ENCODE data around the gene ART3. TPM values are rescaled to one million over a fixed set of nuclear protein-coding genes. Genes with fewer than 3 reads are reported as not detected.

ART3 gene
- polyA plus RNA-seq, 2 of the 4 experiments (the other 2 are of a cell fraction), result not detected

DNA sequence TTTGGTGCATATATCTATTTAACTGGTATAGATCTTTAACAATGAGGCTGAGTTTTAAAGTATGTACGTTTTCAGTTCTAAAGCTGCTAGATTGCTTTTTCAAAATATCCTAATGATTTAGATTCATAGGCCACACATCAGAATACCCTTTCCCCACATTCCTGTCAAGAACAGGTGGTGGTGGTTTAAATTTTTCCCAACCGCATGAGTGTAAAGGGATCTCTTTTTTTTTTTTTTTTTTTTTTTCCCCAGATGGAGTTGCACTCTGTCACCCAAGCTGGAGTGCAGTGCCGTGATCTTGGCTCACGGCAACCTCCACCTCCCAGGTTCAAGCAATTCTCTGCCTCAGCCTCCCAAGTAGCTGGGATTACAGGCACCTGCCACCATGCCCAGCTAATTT is 45.7 kb downstream of the ART3 start:
- POLR2A ChIA-PET, result no interaction called here
- Histone ChIP-seq H3K27ac (no peak overlapping the region), H3K4me3 (no peak overlapping the region), H3K4me1 (no peaks in the 10 kb centered on the region), H3K9me3 (no peaks in the 10 kb centered on the region), H3K4me2 (no peak overlapping the region)
- FAIRE-seq (no peak), DNase-seq (ENCODE audit: low read depth in 1 of 2, low spot score in 1 of 2) (no peak), ATAC-seq (no peak)
- CTCF ChIA-PET, result no interaction called here
- no peak for TF ChIP-seq SMC3 (IDR thresholded peaks at IDR 0.05)
- TF ChIP-seq, protein P1, sequence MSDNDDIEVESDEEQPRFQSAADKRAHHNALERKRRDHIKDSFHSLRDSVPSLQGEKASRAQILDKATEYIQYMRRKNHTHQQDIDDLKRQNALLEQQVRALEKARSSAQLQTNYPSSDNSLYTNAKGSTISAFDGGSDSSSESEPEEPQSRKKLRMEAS (IDR thresholded peaks at IDR 0.05), result no peak
- TF ChIP-seq FOSB (CRISPR knock-in tag; IDR thresholded peaks at IDR 0.05), result no peak
- TF ChIP-seq EHMT2 (IDR thresholded peaks at IDR 0.05; ENCODE audit: low read depth), result no peak
- TF ChIP-seq, protein P2, sequence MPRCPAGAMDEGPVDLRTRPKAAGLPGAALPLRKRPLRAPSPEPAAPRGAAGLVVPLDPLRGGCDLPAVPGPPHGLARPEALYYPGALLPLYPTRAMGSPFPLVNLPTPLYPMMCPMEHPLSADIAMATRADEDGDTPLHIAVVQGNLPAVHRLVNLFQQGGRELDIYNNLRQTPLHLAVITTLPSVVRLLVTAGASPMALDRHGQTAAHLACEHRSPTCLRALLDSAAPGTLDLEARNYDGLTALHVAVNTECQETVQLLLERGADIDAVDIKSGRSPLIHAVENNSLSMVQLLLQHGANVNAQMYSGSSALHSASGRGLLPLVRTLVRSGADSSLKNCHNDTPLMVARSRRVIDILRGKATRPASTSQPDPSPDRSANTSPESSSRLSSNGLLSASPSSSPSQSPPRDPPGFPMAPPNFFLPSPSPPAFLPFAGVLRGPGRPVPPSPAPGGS (IDR thresholded peaks at IDR 0.05), result no peak
- TF ChIP-seq BHLHE40 (IDR thresholded peaks at IDR 0.05; ENCODE audit: low read depth, low read length), result no peak
- TF ChIP-seq, protein P3, sequence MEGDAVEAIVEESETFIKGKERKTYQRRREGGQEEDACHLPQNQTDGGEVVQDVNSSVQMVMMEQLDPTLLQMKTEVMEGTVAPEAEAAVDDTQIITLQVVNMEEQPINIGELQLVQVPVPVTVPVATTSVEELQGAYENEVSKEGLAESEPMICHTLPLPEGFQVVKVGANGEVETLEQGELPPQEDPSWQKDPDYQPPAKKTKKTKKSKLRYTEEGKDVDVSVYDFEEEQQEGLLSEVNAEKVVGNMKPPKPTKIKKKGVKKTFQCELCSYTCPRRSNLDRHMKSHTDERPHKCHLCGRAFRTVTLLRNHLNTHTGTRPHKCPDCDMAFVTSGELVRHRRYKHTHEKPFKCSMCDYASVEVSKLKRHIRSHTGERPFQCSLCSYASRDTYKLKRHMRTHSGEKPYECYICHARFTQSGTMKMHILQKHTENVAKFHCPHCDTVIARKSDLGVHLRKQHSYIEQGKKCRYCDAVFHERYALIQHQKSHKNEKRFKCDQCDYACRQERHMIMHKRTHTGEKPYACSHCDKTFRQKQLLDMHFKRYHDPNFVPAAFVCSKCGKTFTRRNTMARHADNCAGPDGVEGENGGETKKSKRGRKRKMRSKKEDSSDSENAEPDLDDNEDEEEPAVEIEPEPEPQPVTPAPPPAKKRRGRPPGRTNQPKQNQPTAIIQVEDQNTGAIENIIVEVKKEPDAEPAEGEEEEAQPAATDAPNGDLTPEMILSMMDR (IDR thresholded peaks at IDR 0.05), result no peak
- no peak for TF ChIP-seq HOXB5 (CRISPR knock-in tag; IDR thresholded peaks at IDR 0.05)
- TF ChIP-seq, protein P4, sequence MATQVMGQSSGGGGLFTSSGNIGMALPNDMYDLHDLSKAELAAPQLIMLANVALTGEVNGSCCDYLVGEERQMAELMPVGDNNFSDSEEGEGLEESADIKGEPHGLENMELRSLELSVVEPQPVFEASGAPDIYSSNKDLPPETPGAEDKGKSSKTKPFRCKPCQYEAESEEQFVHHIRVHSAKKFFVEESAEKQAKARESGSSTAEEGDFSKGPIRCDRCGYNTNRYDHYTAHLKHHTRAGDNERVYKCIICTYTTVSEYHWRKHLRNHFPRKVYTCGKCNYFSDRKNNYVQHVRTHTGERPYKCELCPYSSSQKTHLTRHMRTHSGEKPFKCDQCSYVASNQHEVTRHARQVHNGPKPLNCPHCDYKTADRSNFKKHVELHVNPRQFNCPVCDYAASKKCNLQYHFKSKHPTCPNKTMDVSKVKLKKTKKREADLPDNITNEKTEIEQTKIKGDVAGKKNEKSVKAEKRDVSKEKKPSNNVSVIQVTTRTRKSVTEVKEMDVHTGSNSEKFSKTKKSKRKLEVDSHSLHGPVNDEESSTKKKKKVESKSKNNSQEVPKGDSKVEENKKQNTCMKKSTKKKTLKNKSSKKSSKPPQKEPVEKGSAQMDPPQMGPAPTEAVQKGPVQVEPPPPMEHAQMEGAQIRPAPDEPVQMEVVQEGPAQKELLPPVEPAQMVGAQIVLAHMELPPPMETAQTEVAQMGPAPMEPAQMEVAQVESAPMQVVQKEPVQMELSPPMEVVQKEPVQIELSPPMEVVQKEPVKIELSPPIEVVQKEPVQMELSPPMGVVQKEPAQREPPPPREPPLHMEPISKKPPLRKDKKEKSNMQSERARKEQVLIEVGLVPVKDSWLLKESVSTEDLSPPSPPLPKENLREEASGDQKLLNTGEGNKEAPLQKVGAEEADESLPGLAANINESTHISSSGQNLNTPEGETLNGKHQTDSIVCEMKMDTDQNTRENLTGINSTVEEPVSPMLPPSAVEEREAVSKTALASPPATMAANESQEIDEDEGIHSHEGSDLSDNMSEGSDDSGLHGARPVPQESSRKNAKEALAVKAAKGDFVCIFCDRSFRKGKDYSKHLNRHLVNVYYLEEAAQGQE (IDR thresholded peaks at IDR 0.05), result no peak
- TF ChIP-seq KDM5A (IDR thresholded peaks at IDR 0.05), result no peak
- 86% methylated on average over 3 of the region's 4 CpGs for WGBS (ENCODE audit: missing lambda C conversion rate)

DNA sequence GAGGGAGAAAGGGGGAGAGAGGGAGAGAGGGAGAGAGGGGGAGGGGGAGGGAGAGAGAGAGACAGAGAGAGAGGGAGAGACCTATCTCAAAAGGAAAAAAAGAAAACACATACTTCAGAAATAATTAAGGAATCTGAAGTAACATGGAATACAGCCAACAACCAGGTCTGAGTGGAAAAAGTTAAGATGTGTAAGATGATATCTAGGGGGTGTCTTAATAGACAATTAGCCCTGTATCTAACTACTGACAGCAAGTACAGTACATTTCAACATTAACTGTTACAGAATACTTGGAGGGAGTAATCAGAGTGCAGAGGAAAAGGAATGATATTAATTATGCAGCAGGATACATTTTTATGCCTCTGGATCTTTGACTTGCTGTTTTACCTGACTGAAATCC is 51.3 kb downstream of the ART3 start:
- no peak overlapping the region for H3K4me2 ChIP-seq
- H3K27ac ChIP-seq, result no peak overlapping the region
- ChIA-PET POLR2A (no interaction called here), CTCF (no interaction called here)
- FAIRE-seq (no peak), ATAC-seq (no peak), DNase-seq (ENCODE audit: low read depth in 1 of 2, low spot score in 1 of 2) (no peak)
- no peak for TF ChIP-seq ESRRA (IDR thresholded peaks at IDR 0.05; ENCODE audit: borderline replicate concordance, low read length)
- TF ChIP-seq, protein P2 (IDR thresholded peaks at IDR 0.05), result no peak
- no peak for TF ChIP-seq HDAC2 (IDR thresholded peaks at IDR 0.05)
- TF ChIP-seq FOSL2 (IDR thresholded peaks at IDR 0.05), result no peak
- TF ChIP-seq FOSL2 (CRISPR knock-in tag; IDR thresholded peaks at IDR 0.05), result no peak
- TF ChIP-seq RNF2 (IDR thresholded peaks at IDR 0.05; ENCODE audit: borderline replicate concordance, low read depth), result no peak
- TF ChIP-seq RAD21 (conservative IDR thresholded peaks at IDR 0.05 in 1 of 2, IDR thresholded peaks at IDR 0.05 in 1 of 2), result no peak
- no peak for TF ChIP-seq FOSB (CRISPR knock-in tag; IDR thresholded peaks at IDR 0.05)
- no peak for TF ChIP-seq FOXS1 (CRISPR knock-in tag; IDR thresholded peaks at IDR 0.05)
- TF ChIP-seq POLR2AphosphoS2 (conservative IDR thresholded peaks at IDR 0.05; ENCODE audit: low read length), result no peak
- TF ChIP-seq ZSCAN20 (CRISPR knock-in tag; IDR thresholded peaks at IDR 0.05), result no peak
- TF ChIP-seq, protein P5, sequence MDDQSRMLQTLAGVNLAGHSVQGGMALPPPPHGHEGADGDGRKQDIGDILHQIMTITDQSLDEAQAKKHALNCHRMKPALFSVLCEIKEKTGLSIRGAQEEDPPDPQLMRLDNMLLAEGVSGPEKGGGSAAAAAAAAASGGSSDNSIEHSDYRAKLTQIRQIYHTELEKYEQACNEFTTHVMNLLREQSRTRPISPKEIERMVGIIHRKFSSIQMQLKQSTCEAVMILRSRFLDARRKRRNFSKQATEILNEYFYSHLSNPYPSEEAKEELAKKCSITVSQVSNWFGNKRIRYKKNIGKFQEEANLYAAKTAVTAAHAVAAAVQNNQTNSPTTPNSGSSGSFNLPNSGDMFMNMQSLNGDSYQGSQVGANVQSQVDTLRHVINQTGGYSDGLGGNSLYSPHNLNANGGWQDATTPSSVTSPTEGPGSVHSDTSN (IDR thresholded peaks at IDR 0.05), result no peak
- TF ChIP-seq, protein P6, sequence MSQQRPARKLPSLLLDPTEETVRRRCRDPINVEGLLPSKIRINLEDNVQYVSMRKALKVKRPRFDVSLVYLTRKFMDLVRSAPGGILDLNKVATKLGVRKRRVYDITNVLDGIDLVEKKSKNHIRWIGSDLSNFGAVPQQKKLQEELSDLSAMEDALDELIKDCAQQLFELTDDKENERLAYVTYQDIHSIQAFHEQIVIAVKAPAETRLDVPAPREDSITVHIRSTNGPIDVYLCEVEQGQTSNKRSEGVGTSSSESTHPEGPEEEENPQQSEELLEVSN (IDR thresholded peaks at IDR 0.05; ENCODE audit: borderline replicate concordance, low read depth), result no peak
- no peak for TF ChIP-seq EHMT2 (IDR thresholded peaks at IDR 0.05; ENCODE audit: low read depth)
- TF ChIP-seq EHF (CRISPR knock-in tag; IDR thresholded peaks at IDR 0.05), result no peak
- no peak for TF ChIP-seq SREBF2 (IDR thresholded peaks at IDR 0.05)
- TF ChIP-seq HOXB5 (CRISPR knock-in tag; IDR thresholded peaks at IDR 0.05), result no peak
- TF ChIP-seq ZNF302 (CRISPR knock-in tag; IDR thresholded peaks at IDR 0.05), result no peak
- TF ChIP-seq RFX5 (IDR thresholded peaks at IDR 0.05), result no peak
- TF ChIP-seq BHLHE40 (IDR thresholded peaks at IDR 0.05; ENCODE audit: low read depth, low read length), result no peak
- H3K9me3 ChIP-seq, result no peaks in the 10 kb centered on the region
- H3K4me1 ChIP-seq, result no peaks in the 10 kb centered on the region
- H3K4me3 ChIP-seq, result no peak overlapping the region
